HG03175 (cell line): ENCODE measurements around the gene MKRN3.
"Not testable (repeated sequence)": the region's sequence is repeated elsewhere in the genome, so short reads cannot be mapped to it uniquely, and the experiment has no call there.

Source experiments
- ATAC-seq: cut with Tn5 transposase; IDR thresholded peaks from one replicate; pipeline ENCODE4 v1.9.1; 2021; ENCODE audit warnings: mild to moderate bottlenecking, moderate library complexity; ENCODE audit not compliant: unreplicated experiment

The MKRN3 gene

GRCh38 chr15:23588268-23588667, 22.8 kb downstream of the MKRN3 start:
- ATAC-seq = no peak

DNA sequence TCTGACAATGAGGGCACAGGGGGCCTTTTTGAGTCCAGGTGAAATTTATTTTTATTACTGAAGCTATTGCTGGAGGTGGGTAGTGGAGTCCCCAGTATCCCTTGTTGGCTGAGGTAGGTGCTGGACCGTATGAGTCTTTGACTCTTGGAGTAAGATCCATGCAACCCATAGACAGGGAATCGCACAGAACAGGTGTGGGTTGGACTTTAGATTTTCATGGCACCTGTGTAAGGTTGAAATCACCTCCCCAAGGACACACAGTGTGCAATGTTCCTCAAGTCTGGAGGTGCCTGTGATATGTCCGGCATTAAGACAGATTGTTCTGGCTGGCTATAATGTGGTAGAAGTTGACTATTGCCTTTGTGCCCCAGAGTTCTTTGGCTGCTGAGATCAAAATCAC, 23.5 kb downstream of the MKRN3 start:
- no peak for ATAC-seq

GRCh38 chr15:23594252-23594770, 28.8 kb downstream of the MKRN3 start:
- ATAC-seq = no peak

DNA sequence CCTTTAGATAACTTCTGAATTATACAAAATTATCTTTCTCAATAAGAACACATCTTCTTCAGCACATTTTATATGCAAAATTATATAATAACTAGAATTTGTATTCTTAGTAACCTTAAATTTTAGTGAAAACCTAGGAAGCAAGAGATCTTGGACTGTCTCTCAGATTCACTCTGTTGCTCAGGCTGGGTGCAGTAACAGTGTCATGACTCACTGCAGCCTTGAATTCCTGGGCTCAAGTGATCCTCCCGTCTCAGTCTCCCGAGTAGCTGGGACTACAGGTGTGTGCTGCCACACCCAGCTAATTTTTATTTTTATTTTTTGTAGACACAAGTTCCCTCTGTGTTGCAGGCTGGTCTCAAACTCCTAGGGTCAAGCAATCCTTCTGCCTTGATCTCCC, 29.9 kb downstream of the MKRN3 start:
- no peak for ATAC-seq

- ATAC-seq = no peak
These were observed 31.3 kb downstream of the MKRN3 start for GRCh38 chr15:23596736-23597135.

DNA sequence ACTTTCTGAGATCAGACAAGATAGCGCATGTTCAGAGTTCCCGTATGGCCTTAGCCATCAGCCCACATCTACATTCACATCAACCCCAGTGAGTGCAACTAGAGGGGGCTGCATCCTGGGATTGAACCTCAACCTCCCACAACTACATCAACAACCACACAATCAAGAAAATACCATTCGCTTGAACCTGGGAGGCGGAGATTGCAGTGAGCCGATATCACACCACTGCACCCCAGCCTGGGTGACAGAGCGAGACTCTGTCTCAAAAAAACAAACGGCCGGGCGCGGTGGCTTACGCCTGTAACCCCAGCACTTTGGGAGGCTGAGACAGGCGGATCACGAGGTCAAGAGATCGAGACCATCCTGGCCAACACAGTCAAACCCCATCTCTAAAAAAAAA, 31.8 kb downstream of the MKRN3 start:
- not testable (repeated sequence) for ATAC-seq

DNA sequence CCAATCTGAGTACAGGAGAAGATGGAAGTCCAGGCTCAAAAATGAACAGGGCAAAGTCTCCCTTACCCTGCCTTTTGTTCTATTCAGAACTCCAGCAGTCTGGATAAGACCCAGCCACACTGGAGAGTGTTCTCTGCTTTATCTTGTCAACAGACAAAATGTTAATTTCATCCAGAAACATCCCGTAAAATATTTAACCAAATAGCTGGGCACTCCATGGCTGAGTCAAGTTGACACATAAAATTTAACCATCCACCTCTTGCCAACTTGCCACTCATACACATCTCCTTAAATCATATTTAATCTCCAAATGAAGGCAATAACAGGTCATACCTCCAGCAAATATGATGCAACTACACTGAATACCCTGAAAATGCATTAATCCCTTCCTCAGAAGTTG, 33.6 kb downstream of the MKRN3 start:
- no peak for ATAC-seq

DNA sequence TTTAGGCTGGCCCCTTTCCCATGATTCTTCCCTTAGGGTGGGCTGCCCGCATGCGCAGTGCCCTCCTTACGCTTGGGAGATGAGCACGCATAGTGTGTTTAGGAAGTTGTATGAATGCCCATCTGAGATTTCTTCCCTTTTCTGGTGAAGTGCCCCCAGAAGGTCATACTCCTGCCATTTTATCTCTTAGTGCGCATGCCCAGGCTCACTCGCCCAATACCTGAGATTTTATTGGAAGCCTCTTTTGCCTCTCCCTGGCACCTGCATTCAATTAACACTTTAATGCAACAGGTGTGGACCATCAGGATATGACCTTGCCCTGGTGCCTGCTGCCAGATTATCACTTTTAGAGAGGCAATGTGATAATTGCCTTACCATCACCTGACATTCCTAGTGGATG, 36.6 kb downstream of the MKRN3 start:
- ATAC-seq = no peak

DNA sequence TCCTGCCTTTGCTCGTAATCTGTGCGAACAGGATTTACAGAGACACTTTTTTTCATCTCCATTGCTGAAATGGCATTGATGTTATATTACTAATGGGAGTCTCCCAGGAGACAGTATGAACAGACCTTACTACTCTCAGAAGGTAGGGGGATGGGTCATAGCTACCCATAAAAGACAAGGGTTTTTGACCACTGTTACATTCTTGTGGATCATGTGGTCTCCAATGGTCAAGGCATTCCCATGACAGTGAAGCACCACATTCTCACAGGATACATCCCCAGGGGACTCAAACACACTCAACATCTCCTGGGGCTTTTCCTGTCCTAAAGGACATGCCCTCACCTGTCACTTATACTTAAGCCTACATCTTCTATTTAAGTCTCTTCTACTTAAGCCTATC, 40.8 kb downstream of the MKRN3 start:
- no peak for ATAC-seq

- no peak for ATAC-seq
These were observed 51.1 kb downstream of the MKRN3 start for GRCh38 chr15:23616536-23616935.
